HG03066 (cell line): ENCODE results near the gene GRID2.

Experiments used
- ATAC-seq: cut with Tn5 transposase; IDR thresholded peaks from one replicate; pipeline ENCODE4 v1.9.1; 2021; ENCODE audit warnings: low read depth; ENCODE audit not compliant: unreplicated experiment

The GRID2 gene

GRCh38 chr4:92519727-92520126 lies 216.0 kb downstream of the GRID2 start:
- ATAC-seq = no peak

GRCh38 chr4:92520563-92520962 lies 216.8 kb downstream of the GRID2 start:
- ATAC-seq = no peak

GRCh38 chr4:92521941-92522340 lies 218.2 kb downstream of the GRID2 start:
- no peak for ATAC-seq

GRCh38 chr4:92522356-92522755 lies 218.6 kb downstream of the GRID2 start:
- ATAC-seq = no peak

- no peak for ATAC-seq
Measured at GRCh38 chr4:92524131-92524530, 220.4 kb downstream of the GRID2 start.

DNA sequence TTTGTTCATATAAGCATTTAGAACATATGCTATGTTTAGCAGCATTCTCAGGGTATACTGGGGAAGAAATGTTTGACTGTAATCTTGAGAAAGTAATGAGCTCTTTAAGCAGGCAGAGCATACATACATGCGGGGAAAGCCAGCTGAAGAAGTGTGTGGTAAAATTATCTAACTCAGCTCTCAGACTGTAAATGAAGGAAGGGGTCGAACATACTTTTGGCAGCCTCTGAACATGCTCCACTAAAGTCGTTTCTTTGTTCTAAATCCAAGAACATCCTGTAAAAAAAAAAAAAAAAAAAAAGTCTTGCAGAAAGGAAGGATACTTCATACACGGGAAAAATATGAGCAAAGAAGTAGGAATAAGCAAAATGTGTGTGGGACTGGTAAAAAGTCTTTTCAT lies 224.8 kb downstream of the GRID2 start:
- no peak for ATAC-seq

DNA sequence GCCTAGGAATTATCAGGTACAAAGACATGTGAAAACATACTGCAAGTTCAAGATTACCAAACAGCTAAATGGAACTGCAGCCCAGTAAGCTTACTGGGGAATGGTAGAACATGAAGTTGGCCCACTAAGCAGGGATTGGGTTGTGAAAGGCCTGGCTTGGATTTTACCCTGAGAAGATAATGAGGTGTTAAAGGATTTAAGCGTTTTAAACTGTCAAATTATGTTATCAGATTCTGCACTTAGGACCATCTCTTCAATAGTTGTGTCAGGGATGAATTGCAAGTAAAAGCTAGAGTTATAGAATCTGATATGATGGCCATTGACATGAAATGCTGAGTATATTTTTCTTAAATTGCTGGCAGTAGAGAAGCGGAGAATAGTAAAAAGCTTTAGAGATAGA lies 225.7 kb downstream of the GRID2 start:
- ATAC-seq = no peak

DNA sequence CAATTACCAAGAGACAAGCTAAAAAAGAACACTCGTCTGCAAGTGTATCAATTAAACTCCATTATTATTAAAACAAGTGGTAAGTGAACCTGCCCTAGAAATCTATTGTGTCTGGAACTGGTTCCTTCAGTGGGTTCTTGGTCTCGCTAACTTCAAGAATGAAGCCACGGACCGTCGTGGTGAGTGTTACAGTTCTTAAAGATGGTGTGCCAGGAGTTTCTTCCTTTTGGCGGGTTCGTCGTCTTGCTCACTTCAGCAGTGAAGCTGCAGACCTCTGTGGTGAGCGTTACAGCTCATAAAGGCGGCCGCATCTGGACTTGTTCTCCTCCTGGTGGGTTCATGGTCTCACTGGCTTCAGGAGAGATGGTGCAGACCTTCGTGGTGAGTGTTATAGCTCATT lies 231.8 kb downstream of the GRID2 start:
- ATAC-seq = no peak

- no peak for ATAC-seq
Measured at GRCh38 chr4:92551616-92552015, 247.8 kb downstream of the GRID2 start.

GRCh38 chr4:92566269-92566668 lies 262.5 kb downstream of the GRID2 start:
- no peak for ATAC-seq

- no peak for ATAC-seq
Measured at GRCh38 chr4:92580816-92581215, 277.1 kb downstream of the GRID2 start.

GRCh38 chr4:92599044-92599443 lies 295.3 kb downstream of the GRID2 start:
- ATAC-seq = no peak

DNA sequence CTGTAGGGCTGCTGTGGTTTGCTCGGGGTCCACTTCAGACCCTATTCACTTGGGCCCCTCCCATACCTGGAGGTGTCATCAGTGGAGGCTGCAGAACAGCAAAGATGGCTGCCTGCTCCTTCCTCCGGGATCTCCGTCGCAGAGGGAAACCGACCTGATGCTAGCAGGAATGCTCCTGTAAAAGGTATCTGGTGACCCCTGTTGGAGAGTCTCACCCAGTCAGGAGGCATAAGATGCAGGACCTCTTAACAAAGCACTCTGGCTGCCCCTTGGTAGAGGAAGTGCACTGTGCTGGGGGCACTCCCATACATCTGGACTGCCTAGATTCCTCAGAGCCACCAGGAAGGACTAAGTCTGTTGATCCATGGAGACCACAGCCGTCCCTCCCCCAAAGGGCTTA lies 296.9 kb downstream of the GRID2 start:
- no peak for ATAC-seq

DNA sequence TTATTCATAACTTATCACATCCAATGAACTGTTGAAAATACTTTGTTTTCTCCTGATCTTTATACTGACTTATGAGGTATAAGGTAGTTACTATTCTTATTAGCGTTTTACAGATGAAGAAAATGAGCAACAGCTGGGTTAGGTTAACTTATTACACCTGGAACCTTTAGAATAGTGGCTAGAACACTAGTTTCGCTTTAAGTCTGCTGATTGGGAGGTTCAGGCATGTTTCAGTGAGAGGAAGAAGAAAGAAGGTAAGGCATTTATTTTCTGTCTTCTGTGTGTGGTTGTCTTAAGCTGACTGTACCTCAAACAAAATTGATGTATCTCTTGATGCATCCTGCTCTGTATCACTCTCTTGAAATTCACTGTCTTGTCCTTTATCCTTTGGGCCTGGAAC lies 302.5 kb downstream of the GRID2 start:
- ATAC-seq = no peak

DNA sequence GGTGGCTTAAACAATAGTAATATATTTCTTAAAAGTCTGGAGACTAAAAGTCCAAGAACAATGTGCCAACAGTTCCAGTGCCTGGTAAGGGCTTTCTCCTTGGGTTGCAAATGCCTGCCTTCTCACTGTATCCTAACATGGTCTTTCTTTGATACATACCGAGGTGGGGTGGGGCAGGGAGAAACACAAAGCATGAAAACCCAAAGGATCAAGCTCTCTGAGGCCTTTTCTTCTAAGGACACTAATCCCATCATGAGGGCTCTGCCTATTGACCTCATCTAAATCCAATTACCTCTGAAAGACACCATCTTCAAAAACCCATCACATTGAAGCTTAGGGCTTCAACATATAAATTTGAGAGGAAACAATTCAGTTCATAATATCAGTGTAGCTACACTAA lies 311.3 kb downstream of the GRID2 start:
- no peak for ATAC-seq

DNA sequence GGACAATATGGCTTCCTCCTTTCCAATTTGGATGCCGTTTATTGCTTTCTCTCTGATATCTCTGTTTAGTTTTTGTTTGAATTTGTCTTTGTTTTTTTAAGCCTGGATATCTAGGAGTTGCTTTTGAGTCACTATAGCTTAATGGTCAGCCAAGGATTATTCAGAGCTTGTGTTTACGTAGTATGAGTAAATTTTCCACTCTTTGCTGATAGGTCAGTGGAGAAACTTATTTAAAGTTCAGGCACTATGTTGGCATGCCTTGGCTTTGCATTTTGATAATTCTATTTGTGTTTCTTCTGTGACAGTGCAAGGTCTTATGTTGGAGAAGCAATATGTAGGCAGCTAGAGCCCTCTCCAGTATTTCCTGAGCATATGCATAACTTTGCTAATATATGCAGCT lies 315.2 kb downstream of the GRID2 start:
- no peak for ATAC-seq

GRCh38 chr4:92629302-92629701 lies 325.5 kb downstream of the GRID2 start:
- ATAC-seq = no peak

DNA sequence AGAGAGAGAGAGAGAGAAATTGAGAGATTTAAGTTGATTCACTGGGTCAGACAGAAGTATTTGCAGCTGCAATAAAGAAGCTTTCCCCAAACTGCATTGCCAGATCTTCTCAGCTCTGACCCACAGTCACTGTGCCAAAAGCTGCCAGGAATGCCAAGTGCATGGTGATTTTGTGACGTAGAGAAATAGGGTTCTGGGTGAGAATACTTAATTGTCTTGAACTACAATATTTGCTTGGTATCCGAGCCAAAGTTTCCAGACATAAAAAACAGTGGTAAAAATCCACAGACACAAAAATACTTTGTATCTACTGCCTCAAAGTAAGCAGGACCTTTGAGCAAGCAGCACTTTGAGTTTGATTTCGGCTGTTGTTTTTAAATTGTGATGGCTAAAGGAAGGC lies 331.1 kb downstream of the GRID2 start:
- ATAC-seq = no peak

- ATAC-seq = no peak
Measured at GRCh38 chr4:92636038-92636806, 332.5 kb downstream of the GRID2 start.

DNA sequence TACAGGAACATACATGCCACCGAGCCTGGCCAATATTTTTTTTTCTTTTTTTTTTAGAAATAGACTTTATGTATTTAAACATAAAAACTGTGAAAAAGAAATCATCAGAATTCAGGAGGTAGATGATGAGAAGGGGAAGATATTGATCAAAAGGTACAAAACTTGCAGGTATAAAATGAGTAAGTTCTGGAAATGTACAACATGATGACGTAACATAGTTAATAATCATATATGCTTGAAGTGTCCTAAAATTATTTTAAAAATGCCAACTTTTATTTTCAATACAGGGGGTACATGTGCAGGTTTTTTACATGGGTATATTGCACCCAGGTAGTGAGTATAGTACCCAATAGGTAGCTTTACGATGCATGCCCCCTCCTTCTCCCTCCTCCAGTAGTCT lies 337.6 kb downstream of the GRID2 start:
- no peak for ATAC-seq

GRCh38 chr4:92646826-92647225 lies 343.1 kb downstream of the GRID2 start:
- ATAC-seq = no peak

GRCh38 chr4:92651536-92651935 lies 347.8 kb downstream of the GRID2 start:
- no peak for ATAC-seq

DNA sequence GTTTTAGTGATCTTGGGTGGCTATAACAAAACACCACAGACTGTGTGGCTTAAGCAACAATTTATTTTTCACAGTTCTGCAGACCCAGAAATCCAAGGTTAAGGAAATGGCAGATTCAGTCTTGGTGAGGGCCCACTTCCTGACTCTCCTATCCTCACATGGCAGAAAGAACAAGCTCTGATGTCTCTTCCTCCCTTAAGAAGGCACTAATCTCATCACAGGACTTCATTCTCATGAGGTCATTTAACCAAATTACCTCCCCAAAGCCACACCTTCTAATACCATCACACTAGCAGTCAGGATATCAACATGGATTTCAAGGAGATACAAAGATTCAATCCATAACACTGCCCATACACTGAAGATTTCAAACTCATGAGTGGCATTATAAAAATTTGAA lies 350.3 kb downstream of the GRID2 start:
- ATAC-seq = no peak
